Nephron (organoid): Measurements from ENCODE around the gene TRO.

Experiments
- H3K27ac Mint-ChIP-seq, 3 experiments: 2 replicates each; pipeline ENCODE4 v1.8.0; 2020; ENCODE audit warnings: mixed read lengths in 3 of 3, mild to moderate bottlenecking in 2 of 3, moderate library complexity in 1 of 3
- H3K27me3 Mint-ChIP-seq: 2 replicates; pipeline ENCODE4 v1.8.0; 2021; ENCODE audit warnings: low read depth, mild to moderate bottlenecking, moderate library complexity, mixed read lengths
- H3K36me3 Mint-ChIP-seq: 2 replicates; pipeline ENCODE4 v1.8.0; 2020; ENCODE audit warnings: low read depth, mixed read lengths
- H3K4me1 Mint-ChIP-seq: 2 replicates; pipeline ENCODE4 v1.8.0; 2020; ENCODE audit warnings: mixed read lengths
- H3K4me3 Mint-ChIP-seq, 3 experiments: 2 replicates each; pipeline ENCODE4 v1.8.0; 2020; ENCODE audit warnings: mild to moderate bottlenecking in 3 of 3, mixed read lengths in 3 of 3, moderate library complexity in 2 of 3
- H3K9me3 Mint-ChIP-seq: 2 replicates; pipeline ENCODE4 v1.8.0; 2020; ENCODE audit warnings: mixed read lengths
- CTCF ChIP-seq, 3 experiments: fragments of 200-600 bp; sonication (generic); IDR thresholded peaks; one replicate each; pipeline ENCODE4 v1.5.0; 2021; ENCODE audit warnings: antibody characterized with exemption in 3 of 3; ENCODE audit not compliant: unreplicated experiment in 3 of 3

Gene TRO

DNA sequence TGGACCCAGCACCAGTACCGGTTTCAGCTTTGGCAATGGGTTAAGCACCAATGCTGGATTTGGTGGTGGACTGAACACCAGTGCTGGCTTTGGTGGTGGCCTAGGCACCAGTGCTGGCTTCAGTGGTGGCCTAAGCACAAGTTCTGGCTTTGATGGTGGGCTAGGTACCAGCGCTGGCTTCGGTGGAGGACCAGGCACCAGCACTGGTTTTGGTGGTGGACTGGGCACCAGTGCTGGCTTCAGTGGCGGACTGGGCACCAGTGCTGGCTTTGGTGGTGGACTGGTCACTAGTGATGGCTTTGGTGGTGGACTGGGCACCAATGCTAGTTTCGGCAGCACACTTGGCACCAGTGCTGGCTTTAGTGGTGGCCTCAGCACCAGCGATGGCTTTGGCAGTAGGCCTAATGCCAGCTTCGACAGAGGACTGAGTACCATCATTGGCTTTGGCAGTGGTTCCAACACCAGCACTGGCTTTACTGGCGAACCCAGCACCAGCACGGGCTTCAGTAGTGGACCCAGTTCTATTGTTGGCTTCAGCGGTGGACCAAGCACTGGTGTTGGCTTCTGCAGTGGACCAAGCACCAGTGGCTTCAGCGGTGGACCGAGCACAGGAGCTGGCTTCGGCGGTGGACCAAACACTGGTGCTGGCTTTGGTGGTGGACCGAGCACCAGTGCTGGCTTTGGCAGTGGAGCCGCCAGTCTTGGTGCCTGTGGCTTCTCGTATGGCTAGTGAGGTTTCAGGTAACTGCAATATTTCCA is 9.8 kb downstream of the TRO start:
- no peak for TF ChIP-seq CTCF (IDR thresholded peaks at IDR 0.05; ENCODE audit: unreplicated experiment in 3 of 3)
- H3K4me3 Mint-ChIP-seq: no peak overlapping the region
- H3K27ac Mint-ChIP-seq: no peak overlapping the region
- peaks cover 39% of the 10 kb centered on the region for H3K36me3 Mint-ChIP-seq
- peaks cover 14% of the 10 kb centered on the region for H3K9me3 Mint-ChIP-seq
- no peaks in the 10 kb centered on the region for H3K4me1 Mint-ChIP-seq
- no peaks in the 10 kb centered on the region for H3K27me3 Mint-ChIP-seq

GRCh38 chrX:54931107-54931506 is 10.5 kb downstream of the TRO start:
- Mint-ChIP-seq H3K27ac (no peak overlapping the region), H3K27me3 (no peaks in the 10 kb centered on the region), H3K36me3 (peaks cover 33% of the 10 kb centered on the region), H3K9me3 (peaks cover 11% of the 10 kb centered on the region), H3K4me3 (no peak overlapping the region), H3K4me1 (no peaks in the 10 kb centered on the region)
- no peak for TF ChIP-seq CTCF (IDR thresholded peaks at IDR 0.05; ENCODE audit: unreplicated experiment in 3 of 3)

GRCh38 chrX:54933150-54933826 is 12.7 kb downstream of the TRO start:
- no peak overlapping the region for H3K4me3 Mint-ChIP-seq
- H3K36me3 Mint-ChIP-seq: peaks cover 11% of the 10 kb centered on the region
- no peaks in the 10 kb centered on the region for H3K4me1 Mint-ChIP-seq
- TF ChIP-seq CTCF (IDR thresholded peaks at IDR 0.05; ENCODE audit: unreplicated experiment in 3 of 3): no peak
- H3K27me3 Mint-ChIP-seq: no peaks in the 10 kb centered on the region
- H3K9me3 Mint-ChIP-seq: peaks cover 15% of the 10 kb centered on the region
- no peak overlapping the region for H3K27ac Mint-ChIP-seq

DNA sequence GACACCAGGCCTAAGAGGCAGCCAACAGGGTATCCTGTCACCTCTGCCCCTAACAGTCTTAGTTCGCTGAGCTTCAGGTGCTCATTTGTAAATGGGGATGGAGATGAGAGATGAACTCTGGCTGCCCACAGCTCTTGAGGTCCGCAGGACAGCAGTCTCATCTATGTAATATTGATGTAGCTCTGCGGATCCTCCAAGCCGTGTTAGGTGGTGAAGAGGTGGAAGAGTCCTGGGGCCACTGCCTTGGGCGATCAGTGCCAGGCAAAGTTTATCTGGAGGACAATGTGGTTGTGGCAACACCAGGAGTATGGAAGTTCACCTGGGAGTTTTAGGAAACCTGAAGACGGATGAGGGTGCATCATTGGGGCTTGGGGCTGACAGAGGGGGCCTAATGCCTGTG is 13.4 kb downstream of the TRO start:
- no peak for TF ChIP-seq CTCF (IDR thresholded peaks at IDR 0.05; ENCODE audit: unreplicated experiment in 3 of 3)
- Mint-ChIP-seq H3K36me3 (peaks cover 8% of the 10 kb centered on the region), H3K9me3 (peaks cover 14% of the 10 kb centered on the region), H3K27ac (no peak overlapping the region), H3K27me3 (no peaks in the 10 kb centered on the region), H3K4me1 (no peaks in the 10 kb centered on the region), H3K4me3 (no peak overlapping the region)

DNA sequence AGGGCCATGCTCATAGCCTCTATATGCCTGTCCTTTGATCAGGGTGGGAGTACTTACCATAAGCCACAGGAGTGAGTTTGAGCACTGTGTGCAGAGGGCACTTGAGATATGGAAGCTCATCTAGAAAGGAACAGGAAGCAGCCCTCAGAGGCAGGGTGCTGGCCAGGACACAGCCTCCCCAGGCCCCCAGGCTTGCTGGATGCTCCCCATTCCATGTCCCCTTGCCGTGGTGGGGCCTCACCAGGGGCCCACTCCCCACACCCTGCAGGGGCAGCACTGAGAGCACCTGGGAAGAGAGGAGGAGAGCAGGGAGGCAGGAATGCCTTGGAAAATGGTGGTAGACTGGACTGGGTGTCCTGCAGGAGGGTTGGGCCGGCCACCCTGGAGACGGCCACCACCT is 14.3 kb downstream of the TRO start:
- H3K4me3 Mint-ChIP-seq: no peak overlapping the region
- H3K27me3 Mint-ChIP-seq: no peaks in the 10 kb centered on the region
- H3K9me3 Mint-ChIP-seq: peaks cover 15% of the 10 kb centered on the region
- no peak overlapping the region for H3K27ac Mint-ChIP-seq
- H3K36me3 Mint-ChIP-seq: peaks cover 8% of the 10 kb centered on the region
- TF ChIP-seq CTCF (IDR thresholded peaks at IDR 0.05; ENCODE audit: unreplicated experiment in 3 of 3): no peak
- H3K4me1 Mint-ChIP-seq: no peaks in the 10 kb centered on the region

DNA sequence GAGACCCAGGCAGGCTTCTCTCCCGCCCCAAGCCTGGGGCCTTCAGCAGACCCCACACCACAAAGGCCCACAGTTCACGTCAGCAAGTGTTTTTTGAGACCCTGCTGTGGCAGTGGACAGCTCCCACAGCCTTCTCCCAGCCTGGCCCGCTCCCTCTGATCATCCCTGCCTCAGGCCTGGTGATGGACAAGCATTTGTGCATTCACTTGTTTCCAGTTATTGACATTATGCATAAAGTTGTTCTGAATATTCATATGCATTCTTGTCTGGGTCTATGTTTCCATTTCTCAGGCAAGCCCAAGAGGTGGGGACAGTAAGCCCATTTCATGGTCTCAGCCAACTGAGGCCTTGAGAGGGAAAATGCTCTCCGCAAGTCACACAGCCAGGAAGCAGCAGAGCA is 14.7 kb downstream of the TRO start:
- no peaks in the 10 kb centered on the region for H3K27me3 Mint-ChIP-seq
- H3K4me3 Mint-ChIP-seq: no peak overlapping the region
- no peak for TF ChIP-seq CTCF (IDR thresholded peaks at IDR 0.05; ENCODE audit: unreplicated experiment in 3 of 3)
- H3K27ac Mint-ChIP-seq: no peak overlapping the region
- H3K4me1 Mint-ChIP-seq: no peaks in the 10 kb centered on the region
- H3K9me3 Mint-ChIP-seq: peaks cover 15% of the 10 kb centered on the region
- H3K36me3 Mint-ChIP-seq: peaks cover 8% of the 10 kb centered on the region
